Skeletal muscle tissue (tissue), 4 donors: ENCODE data around the gene RIPOR3. TPM values are rescaled to one million over a fixed set of nuclear protein-coding genes. Genes with fewer than 3 reads are reported as not detected.
A peak's percentile ranks its signal among the peaks of the same experiment; 100 is the strongest.

ENCODE experiments used
- H3K27ac ChIP-seq: one replicate; pipeline ENCODE4 v1.7.0; 2013; ENCODE audit warnings: mild to moderate bottlenecking, low read depth, low read length, inconsistent platforms
- H3K27me3 ChIP-seq, 3 donors: one replicate each; pipeline ENCODE4 v1.7.0; 2013; ENCODE audit warnings: low read length in 3 of 3; ENCODE audit not compliant: control insufficient read depth in 3 of 3, insufficient read depth in 3 of 3
- H3K36me3 ChIP-seq, 3 donors: one replicate each; pipeline ENCODE4 v1.7.0; 2013; ENCODE audit warnings: low read length in 3 of 3; ENCODE audit not compliant: control insufficient read depth in 3 of 3, insufficient read depth in 3 of 3
- H3K4me1 ChIP-seq, 3 donors: one replicate each; pipeline ENCODE4 v1.7.0; 2013; ENCODE audit warnings: low read length in 3 of 3, mild to moderate bottlenecking in 3 of 3; ENCODE audit not compliant: control insufficient read depth in 3 of 3, insufficient read depth in 3 of 3
- H3K4me3 ChIP-seq, 3 donors: one replicate each; pipeline ENCODE4 v1.7.0; 2013; ENCODE audit warnings: low read length in 3 of 3
- H3K9ac ChIP-seq, 3 donors: one replicate each; pipeline ENCODE4 v1.7.0; 2013; ENCODE audit warnings: low read length in 3 of 3, mild to moderate bottlenecking in 3 of 3, moderate library complexity in 2 of 3, low read depth in 1 of 3
- H3K9me3 ChIP-seq, 3 donors: one replicate each; pipeline ENCODE4 v1.7.0; 2013; ENCODE audit warnings: low read length in 3 of 3; ENCODE audit not compliant: control insufficient read depth in 3 of 3
- total RNA-seq: library from RNA; depleted of rRNA; stranded (reverse); fragments of >200 nt; gene quantifications from one replicate; pipeline ENCODE4 v1.2.3, GENCODE V29; 2014
- donor health status: Osteomylitis.

Gene RIPOR3
- total RNA-seq, 1 donor from 2014 or later, result 2.6 TPM

GRCh38 chr20:50663095-50663821 is 28.1 kb downstream of the RIPOR3 start:
- no peak overlapping the region for H3K4me3 ChIP-seq
- H3K9me3 ChIP-seq, result no peaks in the 10 kb centered on the region
- peaks cover 16 to 32% (median 30%) of the 10 kb centered on the region in 3 donors for H3K4me1 ChIP-seq
- no peak overlapping the region for H3K27ac ChIP-seq
- peak overlapping the region in 1 of 3 donors; percentile 25 for H3K9ac ChIP-seq
- no peaks in the 10 kb centered on the region for H3K36me3 ChIP-seq
- no peaks in the 10 kb centered on the region for H3K27me3 ChIP-seq

GRCh38 chr20:50659975-50660670 is 31.2 kb downstream of the RIPOR3 start:
- H3K9ac ChIP-seq, result no peak overlapping the region
- H3K9me3 ChIP-seq, result no peaks in the 10 kb centered on the region
- no peaks in the 10 kb centered on the region for H3K36me3 ChIP-seq
- H3K27ac ChIP-seq, result peak overlapping the region; percentile 23
- H3K27me3 ChIP-seq, result no peaks in the 10 kb centered on the region
- H3K4me3 ChIP-seq, result no peak overlapping the region
- H3K4me1 ChIP-seq, result peaks cover 24 to 39% (median 33%) of the 10 kb centered on the region in 3 donors

- H3K27ac ChIP-seq, result peak overlapping the region; percentile 31
- H3K4me1 ChIP-seq, result peaks cover 27 to 42% (median 33%) of the 10 kb centered on the region in 3 donors
- peak overlapping the region in 1 of 3 donors; percentile 15 for H3K4me3 ChIP-seq
- no peaks in the 10 kb centered on the region for H3K27me3 ChIP-seq
- H3K9ac ChIP-seq, result peak overlapping the region in 2 of 3 donors; percentile 17 to 51
- no peaks in the 10 kb centered on the region for H3K9me3 ChIP-seq
- no peaks in the 10 kb centered on the region for H3K36me3 ChIP-seq
Observed at GRCh38 chr20:50658804-50659380, 32.5 kb downstream of the RIPOR3 start.

- Histone ChIP-seq H3K36me3 (no peaks in the 10 kb centered on the region), H3K27ac (peak overlapping the region; percentile 74), H3K4me3 (no peak overlapping the region), H3K4me1 (peaks cover 18 to 26% (median 21%) of the 10 kb centered on the region in 3 donors), H3K27me3 (no peaks in the 10 kb centered on the region), H3K9ac (peak overlapping the region in 1 of 3 donors; percentile 15), H3K9me3 (no peaks in the 10 kb centered on the region)
Observed at GRCh38 chr20:50655311-50655880, 35.9 kb downstream of the RIPOR3 start.

DNA sequence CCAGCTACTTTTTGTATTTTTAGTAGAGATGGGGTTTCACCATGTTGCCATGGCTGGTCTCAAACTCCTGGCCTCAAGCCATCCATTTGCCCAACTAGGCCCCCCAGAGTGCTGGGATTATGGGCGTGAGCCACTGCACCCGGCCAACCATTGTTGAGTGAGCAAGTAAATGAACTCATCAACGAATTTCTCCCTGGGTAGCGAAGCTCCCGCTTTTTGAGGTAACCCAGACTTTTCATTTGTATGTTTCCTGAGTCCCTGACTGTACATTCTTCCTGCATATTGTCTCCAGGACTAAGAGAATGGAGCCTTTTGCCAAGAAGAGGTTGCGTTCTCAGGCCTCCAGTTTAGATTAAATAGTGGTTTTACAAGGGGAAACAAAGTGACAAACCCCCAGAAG is 36.4 kb downstream of the RIPOR3 start:
- peaks cover 16 to 21% (median 21%) of the 10 kb centered on the region in 3 donors for H3K4me1 ChIP-seq
- H3K27me3 ChIP-seq, result no peaks in the 10 kb centered on the region
- H3K27ac ChIP-seq, result peak overlapping the region; percentile 74
- H3K36me3 ChIP-seq, result no peaks in the 10 kb centered on the region
- H3K4me3 ChIP-seq, result no peak overlapping the region
- H3K9ac ChIP-seq, result peak overlapping the region in 1 of 3 donors; percentile 15
- H3K9me3 ChIP-seq, result no peaks in the 10 kb centered on the region

GRCh38 chr20:50652702-50653294 is 38.5 kb downstream of the RIPOR3 start:
- Histone ChIP-seq H3K36me3 (no peaks in the 10 kb centered on the region), H3K4me3 (no peak overlapping the region), H3K4me1 (peaks cover 3 to 10% (median 7%) of the 10 kb centered on the region in 3 donors), H3K27me3 (no peaks in the 10 kb centered on the region), H3K9ac (no peak overlapping the region), H3K9me3 (no peaks in the 10 kb centered on the region), H3K27ac (no peak overlapping the region)

- no peaks in the 10 kb centered on the region for H3K27me3 ChIP-seq
- H3K4me1 ChIP-seq, result peaks cover 3 to 10% (median 7%) of the 10 kb centered on the region in 3 donors
- H3K9me3 ChIP-seq, result no peaks in the 10 kb centered on the region
- H3K27ac ChIP-seq, result no peak overlapping the region
- H3K4me3 ChIP-seq, result no peak overlapping the region
- no peak overlapping the region for H3K9ac ChIP-seq
- H3K36me3 ChIP-seq, result no peaks in the 10 kb centered on the region
Observed at GRCh38 chr20:50651676-50652075, 39.7 kb downstream of the RIPOR3 start.

GRCh38 chr20:50649590-50649989 is 41.8 kb downstream of the RIPOR3 start:
- Histone ChIP-seq H3K27ac (no peak overlapping the region), H3K9me3 (no peaks in the 10 kb centered on the region), H3K9ac (no peak overlapping the region), H3K36me3 (no peaks in the 10 kb centered on the region), H3K4me1 (peaks cover 4 to 12% (median 11%) of the 10 kb centered on the region in 3 donors), H3K4me3 (no peak overlapping the region), H3K27me3 (no peaks in the 10 kb centered on the region)

GRCh38 chr20:50648651-50649050 is 42.7 kb downstream of the RIPOR3 start:
- Histone ChIP-seq H3K9ac (no peak overlapping the region), H3K4me3 (no peak overlapping the region), H3K27me3 (no peaks in the 10 kb centered on the region), H3K4me1 (peaks cover 4 to 12% (median 11%) of the 10 kb centered on the region in 3 donors), H3K27ac (no peak overlapping the region), H3K9me3 (no peaks in the 10 kb centered on the region), H3K36me3 (no peaks in the 10 kb centered on the region)
